Ovary (tissue), 9 donors: ENCODE results near the gene TENM4. TPM values are rescaled to one million over a fixed set of nuclear protein-coding genes. Genes with fewer than 3 reads are reported as not detected.

ENCODE experiments used
- DNase-seq, 5 donors: peaks; one replicate each; pipeline ENCODE4 v3.0.0-alpha.2; 2019 to 2020
- H3K27ac ChIP-seq, 2 donors: fragments of 200-600 bp; one replicate each; pipeline versions ENCODE4 v1.5.1 to v1.8.0; 2019 to 2022
- H3K27me3 ChIP-seq: fragments of 200-600 bp; one replicate; pipeline ENCODE4 v1.8.0; 2022
- H3K36me3 ChIP-seq: fragments of 200-600 bp; sonication (generic); one replicate; pipeline ENCODE4 v1.5.1; 2019
- H3K4me1 ChIP-seq: one replicate; pipeline ENCODE4 v1.8.1; 2013; ENCODE audit warnings: mild to moderate bottlenecking, moderate library complexity; ENCODE audit not compliant: insufficient read depth
- H3K4me3 ChIP-seq: fragments of 200-600 bp; sonication (generic); one replicate; pipeline ENCODE4 v1.5.1; 2017
- H3K9me3 ChIP-seq, 2 donors: fragments of 200-600 bp in 1 of 2; sonication (generic) in 1 of 2; one replicate each; pipeline versions ENCODE4 v1.5.1 to v1.8.1; 2013 to 2019; ENCODE audit warnings: mild to moderate bottlenecking in 1 of 2, moderate library complexity in 1 of 2
- CTCF ChIP-seq, 3 donors: fragments of 450-650 bp in 2 of 3; fragments of 200-600 bp in 1 of 3; IDR thresholded peaks; one replicate each; pipeline versions ENCODE4 v1.5.1 to v1.8.0; 2016 to 2022; ENCODE audit warnings: antibody characterized with exemption in 3 of 3, mild to moderate bottlenecking in 1 of 3
- EP300 ChIP-seq: sonication (generic); formaldehyde crosslinking; IDR thresholded peaks from one replicate; pipeline ENCODE4 v1.6.1; 2017; ENCODE audit warnings: antibody characterized with exemption
- POLR2A ChIP-seq: fragments of 450-650 bp; IDR thresholded peaks from one replicate; pipeline ENCODE4 v1.6.1; 2017; ENCODE audit warnings: antibody characterized with exemption, mild to moderate bottlenecking, moderate library complexity
- whole genome bisulfite sequencing, 3 donors: extraction: QIAGEN DNeasy Blood & Tissue Kit in 1 of 3; methylation state at CpG; one replicate each; pipeline versions ENCODE4 v1.1.5 to v1.1.7; 2013 to 2017; 5-methylcytosine and 5-hydroxymethylcytosine counted together
- intact Hi-C, 4 donors: fragments of 100-400 bp; cut with DNase I; formaldehyde crosslinking; loops; one replicate each; pipeline versions ENCODE4 v1.11.0 to v1.15.1; 2022 to 2023
- polyA plus RNA-seq, 2 donors: library from polyadenylated mRNA; stranded (reverse); fragments of 200-250 nt in 1 of 2; fragments of 350-450 nt in 1 of 2; fragmentation: Illumina TruSeq in 1 of 2; extraction: RNeasy Lipid Tissue Mini Kit (QIAGEN cat#74804) in 1 of 2; gene quantifications; one replicate each; pipeline ENCODE4 v1.2.3, GENCODE V29; 2013 to 2014
- total RNA-seq, 7 donors: library from RNA; depleted of rRNA in 2 of 7; stranded (reverse); fragments of >200 nt in 2 of 7; fragmentation: NEBNext Ultra II Directional in 3 of 7; extraction: Animal tissue kit (Norgen Biotek cat#: 25700) in 3 of 7; gene quantifications; one replicate each; pipeline versions ENCODE4 v1.1.0 to v1.2.4, GENCODE V29; 2016 to 2023
- donor health status: DM: no; HTN: no; CAD: no; lungs with moderate emphysema.
- donor health status: DM: no; HTN: no; CAD: no.
- donor health status: Bipolar disorder and iron deficiency.
- donor health status: DM: yes; HTN: yes; CAD: no.
- donor health status: DM: no; HTN: no; CAD: no.
- donor health status: DM: yes; HTN: yes; CAD: no.

TENM4 gene
- total and polyA plus RNA-seq, 9 donors, result 11.0 to 206 (median 107) TPM

GRCh38 chr11:78725200-78725599, 715.6 kb downstream of the TENM4 start:
- H3K36me3 ChIP-seq, result no peaks in the 10 kb centered on the region
- WGBS, 3 donors, result 93 to 96% (median 95%) methylated on average over 5 of the region's 5 CpGs
- intact Hi-C loops, result no loop called here
- no peaks in the 10 kb centered on the region for H3K27me3 ChIP-seq
- TF ChIP-seq CTCF (IDR thresholded peaks at IDR 0.05), result no peak
- TF ChIP-seq EP300, result no peak
- no peak for TF ChIP-seq POLR2A
- H3K4me1 ChIP-seq, result no peaks in the 10 kb centered on the region
- H3K27ac ChIP-seq, result no peak overlapping the region
- H3K4me3 ChIP-seq, result no peak overlapping the region
- no peaks in the 10 kb centered on the region for H3K9me3 ChIP-seq
- no peak for DNase-seq

DNA sequence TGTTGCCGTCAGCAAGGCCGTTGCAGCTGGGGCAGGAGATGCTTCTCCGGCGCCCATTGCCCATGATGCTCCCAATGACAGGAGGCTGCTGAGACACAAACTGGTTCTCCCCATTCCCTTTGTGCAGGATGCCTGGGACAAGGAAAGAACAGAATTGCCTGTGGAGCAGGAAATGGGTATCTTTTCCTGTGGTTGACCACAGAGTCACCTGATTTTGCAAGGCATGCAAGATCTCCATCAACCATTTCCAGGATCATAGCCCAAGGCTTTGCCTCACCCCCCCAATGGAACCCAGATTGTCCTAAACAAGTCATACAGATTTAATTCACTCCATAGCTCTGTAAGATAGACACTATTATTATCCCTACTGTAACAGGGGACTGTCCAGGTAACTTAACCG, 718.0 kb downstream of the TENM4 start:
- H3K4me1 ChIP-seq, result no peaks in the 10 kb centered on the region
- intact Hi-C loops, result no loop called here
- WGBS, 3 donors, result 94 to 96% (median 95%) methylated on average over 1 to 5 of the region's 5 CpGs
- no peak overlapping the region for H3K27ac ChIP-seq
- no peak for TF ChIP-seq POLR2A
- TF ChIP-seq CTCF (IDR thresholded peaks at IDR 0.05), result no peak
- TF ChIP-seq EP300, result no peak
- no peak overlapping the region for H3K4me3 ChIP-seq
- H3K27me3 ChIP-seq, result no peaks in the 10 kb centered on the region
- DNase-seq, result no peak
- no peaks in the 10 kb centered on the region for H3K36me3 ChIP-seq
- no peaks in the 10 kb centered on the region for H3K9me3 ChIP-seq

- H3K27ac ChIP-seq, result no peak overlapping the region
- H3K4me1 ChIP-seq, result no peaks in the 10 kb centered on the region
- TF ChIP-seq EP300 (no peak), POLR2A (no peak), CTCF (IDR thresholded peaks at IDR 0.05) (no peak)
- H3K36me3 ChIP-seq, result no peaks in the 10 kb centered on the region
- no peaks in the 10 kb centered on the region for H3K27me3 ChIP-seq
- no peaks in the 10 kb centered on the region for H3K9me3 ChIP-seq
- intact Hi-C loops, result no loop called here
- DNase-seq, result no peak
- no peak overlapping the region for H3K4me3 ChIP-seq
Observed at GRCh38 chr11:78720281-78720989, 720.4 kb downstream of the TENM4 start.

DNA sequence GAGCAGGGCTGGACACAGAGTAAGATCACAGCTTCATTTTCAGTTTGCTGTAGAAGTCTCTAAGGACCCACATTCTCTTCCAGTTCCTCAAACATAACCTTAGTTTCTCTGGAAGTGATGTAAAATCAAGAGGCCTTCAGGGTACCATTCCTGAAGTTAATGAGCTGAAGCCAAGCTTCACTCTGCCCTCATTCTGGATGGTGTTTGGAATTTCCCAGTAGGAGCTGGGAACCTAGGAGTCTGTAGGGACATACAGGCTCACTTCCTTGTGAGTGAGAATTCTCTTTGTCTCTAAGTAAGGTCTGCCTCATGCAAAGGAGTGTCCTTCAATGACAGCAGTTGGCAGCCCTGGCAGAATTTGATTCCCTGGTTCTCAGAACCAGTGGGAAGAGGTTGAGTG, 723.8 kb downstream of the TENM4 start:
- TF ChIP-seq CTCF (IDR thresholded peaks at IDR 0.05) (no peak), EP300 (no peak), POLR2A (no peak)
- H3K27ac ChIP-seq, result no peak overlapping the region
- no peak overlapping the region for H3K4me3 ChIP-seq
- H3K27me3 ChIP-seq, result no peaks in the 10 kb centered on the region
- H3K4me1 ChIP-seq, result no peaks in the 10 kb centered on the region
- DNase-seq, result no peak
- no peaks in the 10 kb centered on the region for H3K9me3 ChIP-seq
- H3K36me3 ChIP-seq, result no peaks in the 10 kb centered on the region
- intact Hi-C loops, result no loop called here
